Neuronal stem cell (in vitro differentiated cells): Measurements from ENCODE around the gene BORCS5.
"Not testable (repeated sequence)": the region's sequence is repeated elsewhere in the genome, so short reads cannot be mapped to it uniquely, and the experiment has no call there.

ENCODE experiments used
- DNase-seq: peaks from one replicate; pipeline ENCODE4 v3.0.0-alpha.2; 2013; ENCODE audit warnings: low spot score
- H2AFZ ChIP-seq: one replicate; pipeline ENCODE4 v1.6.1; 2013; ENCODE audit warnings: mild to moderate bottlenecking, low read length, inconsistent platforms
- H2AK5ac ChIP-seq: 2 replicates; pipeline ENCODE4 v1.6.1; 2013; ENCODE audit warnings: low read depth, mild to moderate bottlenecking, inconsistent platforms, low read length, moderate library complexity, mixed read lengths
- H2BK120ac ChIP-seq: 2 replicates; pipeline ENCODE4 v1.6.1; 2013; ENCODE audit warnings: low read depth, mild to moderate bottlenecking, inconsistent platforms, low read length, moderate library complexity, mixed read lengths
- H2BK12ac ChIP-seq: one replicate; pipeline ENCODE4 v1.6.1; 2013; ENCODE audit warnings: low read length, inconsistent platforms
- H2BK15ac ChIP-seq: 2 replicates; pipeline ENCODE4 v1.6.1; 2013; ENCODE audit warnings: mild to moderate bottlenecking, low read length, inconsistent platforms, mixed read lengths
- H2BK5ac ChIP-seq: one replicate; pipeline ENCODE4 v1.6.1; 2013; ENCODE audit warnings: inconsistent platforms, mild to moderate bottlenecking, low read length, moderate library complexity
- H3K14ac ChIP-seq: one replicate; pipeline ENCODE4 v1.6.1; 2013; ENCODE audit warnings: low read length, inconsistent platforms
- H3K18ac ChIP-seq: 2 replicates; pipeline ENCODE4 v1.6.1; 2013; ENCODE audit warnings: low read length, inconsistent platforms
- H3K23ac ChIP-seq: 2 replicates; pipeline ENCODE4 v1.6.1; 2013; ENCODE audit warnings: low read depth, mild to moderate bottlenecking, mixed read lengths, low read length, inconsistent platforms; ENCODE audit not compliant: poor library complexity
- H3K27ac ChIP-seq: replicated peaks from 3 replicates; pipeline ENCODE4 v1.5.1; 2013; ENCODE audit warnings: low read length, inconsistent platforms
- H3K27me3 ChIP-seq, 3 experiments: 2 replicates each; pipeline ENCODE4 v1.6.1; 2013; ENCODE audit warnings: low read length in 3 of 3, mild to moderate bottlenecking in 2 of 3, inconsistent platforms in 1 of 3, low read depth in 1 of 3, mixed read lengths in 1 of 3, moderate library complexity in 1 of 3; ENCODE audit not compliant: control insufficient read depth in 3 of 3, insufficient read depth in 3 of 3
- H3K36me3 ChIP-seq, 2 donors: replicated peaks in 1 of 2; 2 replicates each; pipeline ENCODE4 v1.6.1; 2013; ENCODE audit warnings: low read length in 2 of 2; ENCODE audit not compliant: control insufficient read depth in 2 of 2, insufficient read depth in 2 of 2
- H3K4ac ChIP-seq: 2 replicates; pipeline ENCODE4 v1.6.1; 2013; ENCODE audit warnings: inconsistent platforms, mild to moderate bottlenecking, low read length, moderate library complexity
- H3K4me1 ChIP-seq, 2 donors: 1 replicate in 1 of 2; 2 replicates in 1 of 2; pipeline ENCODE4 v1.6.1; 2013; ENCODE audit warnings: low read length in 2 of 2, low read depth in 1 of 2; ENCODE audit not compliant: control insufficient read depth in 2 of 2, insufficient read depth in 1 of 2
- H3K4me2 ChIP-seq: one replicate; pipeline ENCODE4 v1.6.1; 2013; ENCODE audit warnings: mild to moderate bottlenecking, low read length, inconsistent platforms; ENCODE audit not compliant: insufficient read depth, poor library complexity, severe bottlenecking
- H3K4me3 ChIP-seq, 2 donors: 2 replicates each; pipeline ENCODE4 v1.5.1; 2013; ENCODE audit warnings: low read length in 2 of 2, mild to moderate bottlenecking in 2 of 2, inconsistent platforms in 1 of 2, moderate library complexity in 1 of 2
- H3K79me1 ChIP-seq: one replicate; pipeline ENCODE4 v1.6.1; 2013; ENCODE audit warnings: low read depth, mild to moderate bottlenecking, inconsistent platforms, low read length, moderate library complexity
- H3K9ac ChIP-seq: one replicate; pipeline ENCODE4 v1.6.1; 2013; ENCODE audit warnings: mild to moderate bottlenecking, low read depth, low read length, inconsistent platforms; ENCODE audit not compliant: poor library complexity
- H3K9me3 ChIP-seq, 2 donors: replicated peaks in 1 of 2; 2 replicates each; pipeline versions ENCODE3 to v1.6.1; 2013; ENCODE audit warnings: low read length in 2 of 2, mild to moderate bottlenecking in 2 of 2, inconsistent platforms in 1 of 2, low read depth in 1 of 2, mixed read lengths in 1 of 2, moderate library complexity in 1 of 2; ENCODE audit not compliant: control insufficient read depth in 2 of 2, insufficient read depth in 1 of 2
- H4K8ac ChIP-seq: one replicate; pipeline ENCODE4 v1.6.1; 2013; ENCODE audit warnings: low read depth, mild to moderate bottlenecking, inconsistent platforms, low read length, moderate library complexity
- H4K91ac ChIP-seq: one replicate; pipeline ENCODE4 v1.6.1; 2013; ENCODE audit warnings: low read length, low read depth, mild to moderate bottlenecking, inconsistent platforms; ENCODE audit not compliant: poor library complexity
- WGBS, 2 donors: extraction: QIAGEN DNeasy Blood & Tissue Kit; methylation state at CpG; one replicate each; pipeline ENCODE4 v1.1.7; 2013; ENCODE audit warnings: missing lambda C conversion rate in 2 of 2, mixed read lengths in 1 of 2; ENCODE audit not compliant: insufficient read length in 2 of 2, insufficient replicate concordance in 1 of 2; ENCODE audit errors: extremely low coverage in 2 of 2; 5-methylcytosine and 5-hydroxymethylcytosine counted together

BORCS5 gene

GRCh38 chr12:12469386-12469785 is 112.5 kb downstream of the BORCS5 start:
- Histone ChIP-seq H3K27ac (no peak overlapping the region), H2AK5ac (no peak overlapping the region), H2BK5ac (no peak overlapping the region), H3K36me3 (peaks cover 0 to 12% of the 10 kb centered on the region in 2 donors), H3K4me2 (no peak overlapping the region), H2BK120ac (no peak overlapping the region), H4K8ac (no peak overlapping the region), H2AFZ (no peak overlapping the region), H4K91ac (no peak overlapping the region), H3K14ac (no peak overlapping the region), H2BK15ac (no peak overlapping the region), H3K9ac (no peak overlapping the region), H3K27me3 (no peaks in the 10 kb centered on the region), H3K4me3 (no peak overlapping the region), H3K18ac (no peak overlapping the region), H3K23ac (no peak overlapping the region), H3K4ac (no peak overlapping the region), H2BK12ac (no peak overlapping the region), H3K9me3 (peaks cover 4 to 6% of the 10 kb centered on the region in 2 donors), H3K79me1 (no peaks in the 10 kb centered on the region), H3K4me1 (no peaks in the 10 kb centered on the region)
- WGBS, 2 donors: no CpG with 5 or more reads among the region's 7 CpGs
- DNase-seq: no peak

GRCh38 chr12:12470751-12471306 is 114.0 kb downstream of the BORCS5 start:
- no peak overlapping the region for H4K8ac ChIP-seq
- H2BK12ac ChIP-seq: no peak overlapping the region
- no peak overlapping the region for H3K18ac ChIP-seq
- no peak overlapping the region for H3K23ac ChIP-seq
- H2BK15ac ChIP-seq: no peak overlapping the region
- no peak overlapping the region for H2AFZ ChIP-seq
- no peak overlapping the region for H3K4ac ChIP-seq
- no peak overlapping the region for H3K9ac ChIP-seq
- H3K27me3 ChIP-seq: no peaks in the 10 kb centered on the region
- peaks cover 4 to 6% of the 10 kb centered on the region in 2 donors for H3K9me3 ChIP-seq
- H3K36me3 ChIP-seq: peaks cover 0 to 23% of the 10 kb centered on the region in 2 donors
- no peaks in the 10 kb centered on the region for H3K79me1 ChIP-seq
- no peak overlapping the region for H2BK120ac ChIP-seq
- no peak overlapping the region for H3K4me2 ChIP-seq
- no CpG with 5 or more reads among the region's 7 CpGs for WGBS, 2 donors
- DNase-seq: no peak
- H3K27ac ChIP-seq: no peak overlapping the region
- no peak overlapping the region for H4K91ac ChIP-seq
- no peak overlapping the region for H3K14ac ChIP-seq
- H3K4me3 ChIP-seq: no peak overlapping the region
- peaks cover 0 to 2% of the 10 kb centered on the region in 2 donors for H3K4me1 ChIP-seq
- no peak overlapping the region for H2BK5ac ChIP-seq
- no peak overlapping the region for H2AK5ac ChIP-seq

DNA sequence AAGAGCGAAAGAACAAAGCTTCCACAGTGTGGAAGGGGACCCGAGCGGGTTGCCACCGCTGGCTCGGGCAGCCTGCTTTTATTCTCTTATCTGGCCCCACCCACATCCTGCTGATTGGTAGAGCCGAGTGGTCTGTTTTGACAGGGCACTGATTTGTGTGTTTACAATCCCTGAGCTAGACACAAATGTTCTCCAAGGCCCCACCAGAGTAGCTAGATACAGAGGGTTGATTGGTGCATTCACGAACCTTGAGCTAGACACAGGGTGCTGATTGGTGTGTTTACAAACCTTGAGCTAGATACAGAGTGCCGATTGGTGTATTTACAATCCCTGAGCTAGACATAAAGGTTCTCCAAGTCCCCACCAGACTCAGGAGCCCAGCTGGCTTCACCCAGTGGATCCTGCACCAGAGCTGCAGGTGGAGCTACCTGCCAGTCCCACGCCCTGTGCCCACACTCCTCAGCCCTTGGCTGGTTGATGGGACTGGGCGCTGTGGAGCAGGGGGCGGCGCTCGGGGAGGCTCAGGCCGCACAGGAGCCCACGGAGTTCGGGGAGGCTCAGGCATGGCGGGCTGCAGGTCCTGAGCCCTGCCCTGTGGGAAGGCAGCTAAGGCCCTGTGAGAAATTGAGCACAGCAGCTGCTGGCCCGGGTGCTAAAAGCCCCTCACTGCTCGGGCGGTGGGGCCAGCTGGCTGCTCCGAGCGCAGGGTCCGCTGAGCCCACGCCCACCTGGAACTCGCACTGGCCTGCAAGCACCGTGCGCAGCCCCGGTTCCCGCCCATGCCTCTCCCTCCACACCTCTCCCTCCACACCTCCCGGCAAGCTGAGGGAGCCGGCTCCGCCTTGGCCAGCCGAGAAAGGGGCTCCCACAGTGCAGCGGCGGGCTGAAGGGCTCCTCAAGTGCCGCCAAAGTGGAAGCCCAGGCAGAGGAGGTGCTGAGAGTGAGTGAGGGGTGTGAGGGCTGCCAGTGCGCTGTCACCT is 115.4 kb downstream of the BORCS5 start:
- H3K4me1 ChIP-seq, H2BK15ac ChIP-seq, H3K4ac ChIP-seq, H2BK12ac ChIP-seq, H2AK5ac ChIP-seq, H3K23ac ChIP-seq, H3K4me3 ChIP-seq, H2BK120ac ChIP-seq, H3K14ac ChIP-seq, DNase-seq, H2AFZ ChIP-seq, H3K4me2 ChIP-seq, H4K8ac ChIP-seq, H3K27me3 ChIP-seq, H4K91ac ChIP-seq, H2BK5ac ChIP-seq, H3K18ac ChIP-seq, H3K9ac ChIP-seq, H3K9me3 ChIP-seq, H3K79me1 ChIP-seq, H3K27ac ChIP-seq: not testable (repeated sequence)
- WGBS, 2 donors: no CpG with 5 or more reads among the region's 37 CpGs
- H3K36me3 ChIP-seq: peaks cover 9 to 37% of the 10 kb centered on the region in 2 donors

DNA sequence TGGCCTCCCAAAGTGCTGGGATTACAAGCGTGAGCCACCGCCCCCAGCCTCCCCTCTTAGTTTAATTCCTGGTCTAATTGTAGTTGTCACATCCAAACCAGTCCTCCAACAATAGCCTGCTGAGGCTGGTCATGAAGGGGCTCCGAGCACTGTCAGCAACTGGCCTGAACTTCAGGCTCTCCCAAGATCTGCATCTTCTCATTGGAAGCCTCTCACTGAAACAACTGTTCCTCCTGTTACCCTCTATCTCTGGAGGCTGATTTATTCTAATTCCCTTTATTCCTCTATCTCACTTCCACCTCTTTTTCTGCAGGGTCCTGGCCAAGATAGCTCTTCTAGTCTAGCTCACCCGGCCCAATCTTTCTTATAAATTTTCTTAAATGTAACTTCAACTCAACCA is 116.3 kb downstream of the BORCS5 start:
- Histone ChIP-seq H3K4me1 (peaks cover 0 to 2% of the 10 kb centered on the region in 2 donors), H3K4me3 (no peak overlapping the region), H3K14ac (no peak overlapping the region), H3K36me3 (peaks cover 13 to 45% of the 10 kb centered on the region in 2 donors), H4K8ac (no peak overlapping the region), H2BK5ac (no peak overlapping the region), H3K4me2 (no peak overlapping the region), H3K4ac (no peak overlapping the region), H3K27me3 (no peaks in the 10 kb centered on the region), H3K79me1 (no peaks in the 10 kb centered on the region), H2BK12ac (no peak overlapping the region), H3K18ac (no peak overlapping the region), H3K9me3 (peaks cover 4 to 6% of the 10 kb centered on the region in 2 donors), H4K91ac (no peak overlapping the region), H3K27ac (no peak overlapping the region), H2AK5ac (no peak overlapping the region), H2BK15ac (no peak overlapping the region), H2BK120ac (no peak overlapping the region), H3K9ac (no peak overlapping the region), H2AFZ (no peak overlapping the region), H3K23ac (no peak overlapping the region)
- no CpG with 5 or more reads among the region's 4 CpGs for WGBS, 2 donors
- no peak for DNase-seq
